Effector CD4-positive, alpha-beta T cell (primary cell): ENCODE measurements around the gene USP50. TPM values are rescaled to one million over a fixed set of nuclear protein-coding genes. Genes with fewer than 3 reads are reported as not detected.
"Not testable (repeated sequence)": the region's sequence is repeated elsewhere in the genome, so short reads cannot be mapped to it uniquely, and the experiment has no call there.

Source experiments
- DNase-seq: peaks from one replicate; pipeline ENCODE4 v3.0.0-alpha.2; 2020
- total RNA-seq: gene quantifications from one replicate; lab custom pipeline; 2026; lab: John Stamatoyannopoulos, UW

USP50 gene
- total RNA-seq = not detected

DNA sequence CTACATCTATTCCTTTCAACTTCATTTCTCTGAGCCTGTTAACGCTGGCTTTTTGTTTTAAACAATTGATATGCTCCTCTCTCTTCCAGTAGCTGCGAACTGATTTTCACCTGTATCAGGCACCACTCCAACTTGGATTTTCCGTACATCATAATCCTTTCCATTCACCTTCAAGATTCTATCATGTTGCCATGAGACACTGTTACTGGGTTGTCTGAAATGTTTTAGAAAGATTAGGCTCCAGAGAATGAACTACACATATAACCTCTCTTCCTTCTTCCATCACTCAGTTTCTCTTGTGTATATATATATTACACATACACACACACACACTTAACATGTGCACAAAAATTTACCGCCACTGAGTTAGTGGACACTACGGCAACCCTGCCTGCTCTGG is at the start of gene USP50:
TSS of gene USP50 (minus strand) at position 101 of the 400 bp plus-strand sequence. CDS start 141 bp downstream, outside the sequence.
- no peak for DNase-seq

GRCh38 chr15:50594311-50594710 is 47.8 kb upstream of the USP50 start:
- no peak for DNase-seq

DNA sequence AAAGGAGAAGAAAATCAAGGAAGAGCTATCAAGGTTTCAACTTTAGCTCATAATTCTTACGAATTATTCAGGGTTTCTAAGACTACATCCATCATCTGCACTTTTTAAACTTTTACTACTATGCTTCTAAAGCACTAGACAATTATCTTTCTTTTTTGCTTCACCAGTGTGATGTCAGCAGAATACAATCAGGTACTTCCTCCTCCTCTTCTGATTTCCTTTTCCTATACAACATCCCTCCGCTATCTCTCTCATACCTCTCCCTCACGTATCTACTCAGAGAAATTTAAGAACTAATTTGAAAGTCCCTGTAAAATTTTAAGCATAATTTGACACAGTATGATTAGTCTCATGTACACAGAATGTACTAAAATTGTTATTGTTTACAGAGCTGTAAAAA is 47.3 kb upstream of the USP50 start:
- no peak for DNase-seq

GRCh38 chr15:50590288-50590687 is 43.8 kb upstream of the USP50 start:
- no peak for DNase-seq

DNA sequence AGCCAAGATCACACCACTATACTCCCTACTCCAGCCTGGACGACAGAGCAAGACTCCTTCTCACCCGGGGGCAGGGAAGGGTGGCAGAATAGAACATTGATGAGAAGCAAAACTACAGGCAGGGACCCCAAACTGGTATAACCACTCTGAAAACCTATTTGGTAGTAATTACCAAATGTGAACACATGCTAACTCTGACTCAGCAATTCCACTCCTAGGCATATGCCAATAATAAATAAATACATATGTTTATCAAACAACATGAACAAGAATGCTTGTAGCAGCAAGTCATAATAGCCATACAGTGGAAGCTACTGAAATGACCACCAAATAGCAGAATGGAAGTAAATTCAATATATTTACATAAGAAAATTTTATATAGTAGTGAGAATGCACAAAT is 31.0 kb upstream of the USP50 start:
- DNase-seq = no peak

GRCh38 chr15:50576166-50576565 is 29.7 kb upstream of the USP50 start:
- no peak for DNase-seq

DNA sequence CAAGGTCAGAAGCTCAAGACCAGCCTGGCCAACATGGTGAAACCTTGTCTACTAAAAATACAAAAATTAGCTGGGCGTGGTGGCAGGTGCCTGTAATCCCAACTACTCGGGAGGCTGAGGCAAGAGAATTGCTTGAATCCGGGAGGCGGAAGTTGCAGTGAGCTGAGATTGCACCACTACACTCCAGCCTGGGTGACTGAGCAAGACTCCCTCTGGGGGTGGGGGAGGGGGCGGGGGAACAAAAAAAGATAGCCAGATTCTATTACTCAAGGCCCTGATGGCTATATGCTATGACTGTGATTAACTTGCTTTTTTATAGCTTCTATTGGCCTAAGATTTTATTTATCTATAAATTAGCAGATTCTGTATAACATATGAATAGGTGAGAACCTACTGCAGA is 27.4 kb upstream of the USP50 start:
- DNase-seq = not testable (repeated sequence)

DNA sequence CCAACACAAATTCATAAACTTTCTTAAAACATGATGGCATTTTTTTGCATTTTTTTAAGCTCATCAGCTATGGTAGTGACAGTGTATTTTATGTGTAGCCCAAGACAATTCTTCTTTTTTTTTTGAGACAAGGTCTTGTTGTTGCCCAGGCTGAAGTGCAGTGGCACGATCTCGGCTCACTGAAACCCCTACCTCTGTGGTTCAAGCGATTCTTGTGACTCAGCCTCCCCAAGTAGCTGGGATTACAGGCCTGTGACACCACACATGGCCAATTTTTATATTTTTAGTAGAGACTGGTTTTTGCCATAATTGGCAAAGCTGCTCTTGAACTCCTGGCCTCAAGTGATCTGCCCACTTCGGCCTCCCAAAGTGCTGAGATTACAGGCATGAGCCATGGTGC is 17.3 kb upstream of the USP50 start:
- no peak for DNase-seq

DNA sequence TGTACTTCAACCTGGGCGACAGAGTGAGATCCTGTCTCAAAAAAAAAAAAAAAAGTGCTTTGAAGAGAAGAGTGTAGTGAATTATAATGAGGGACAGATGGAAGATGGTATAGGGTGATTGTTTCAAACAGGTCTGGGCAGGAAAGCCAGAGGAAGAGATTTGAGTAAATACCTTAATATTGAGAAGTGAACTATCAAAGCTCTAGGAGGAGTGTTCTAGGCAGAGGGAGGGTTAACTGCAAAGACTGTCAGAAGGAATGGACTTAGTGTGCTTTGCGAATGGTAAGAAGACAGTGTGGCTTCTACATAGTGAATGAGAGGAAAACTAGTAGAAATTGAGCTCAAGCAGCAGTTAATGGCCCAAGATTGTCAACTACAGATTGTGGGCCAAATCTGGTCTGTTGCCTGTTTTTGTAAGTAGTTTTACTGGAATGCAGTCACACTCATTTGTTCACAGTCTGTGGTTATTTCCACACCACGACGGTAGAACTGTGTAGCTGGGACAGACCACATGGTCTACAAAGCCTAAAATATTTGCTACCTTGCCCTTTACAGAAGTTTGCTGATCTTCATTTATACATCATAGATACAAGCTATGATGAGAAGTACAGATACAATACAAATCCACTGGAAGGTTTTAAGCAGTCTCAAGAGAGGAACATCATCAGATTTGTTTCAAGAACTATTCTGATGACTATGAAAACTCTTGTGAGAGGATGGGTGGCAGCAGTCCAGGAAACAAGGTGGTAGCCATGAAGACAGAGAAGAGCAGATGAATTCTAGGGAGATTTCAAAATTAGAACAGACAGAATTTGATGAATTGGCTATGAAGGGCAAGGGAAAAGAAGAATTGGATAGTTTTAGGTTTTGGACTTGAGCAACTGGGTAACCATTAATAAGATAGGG is 16.5 kb upstream of the USP50 start:
- no peak for DNase-seq

GRCh38 chr15:50558012-50558411 is 11.5 kb upstream of the USP50 start:
- no peak for DNase-seq

- no peak for DNase-seq
Measured at GRCh38 chr15:50556642-50557371, 10.3 kb upstream of the USP50 start.

DNA sequence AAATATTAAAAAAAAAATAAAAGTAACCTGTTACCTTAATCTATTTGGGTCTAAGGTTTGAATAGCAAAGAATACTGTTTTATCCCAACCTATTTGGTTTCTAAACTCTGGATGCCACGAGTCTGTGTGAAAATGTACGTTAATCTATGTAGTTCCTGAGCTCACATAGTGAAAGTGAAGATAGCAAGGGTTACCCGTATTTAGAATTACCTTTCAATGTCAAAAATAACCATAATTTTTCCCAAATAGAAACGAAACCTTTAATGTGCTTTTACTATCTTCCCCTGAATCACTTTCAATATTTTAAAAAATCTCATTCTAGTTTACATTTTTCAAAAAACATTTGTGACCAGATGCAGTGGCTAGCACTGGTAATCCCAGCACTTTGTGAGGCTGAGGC is 5.8 kb upstream of the USP50 start:
- DNase-seq = no peak

GRCh38 chr15:50549326-50549725 is 2.9 kb upstream of the USP50 start:
- no peak for DNase-seq

GRCh38 chr15:50544368-50544767 is 2.1 kb downstream of the USP50 start:
- no peak for DNase-seq

DNA sequence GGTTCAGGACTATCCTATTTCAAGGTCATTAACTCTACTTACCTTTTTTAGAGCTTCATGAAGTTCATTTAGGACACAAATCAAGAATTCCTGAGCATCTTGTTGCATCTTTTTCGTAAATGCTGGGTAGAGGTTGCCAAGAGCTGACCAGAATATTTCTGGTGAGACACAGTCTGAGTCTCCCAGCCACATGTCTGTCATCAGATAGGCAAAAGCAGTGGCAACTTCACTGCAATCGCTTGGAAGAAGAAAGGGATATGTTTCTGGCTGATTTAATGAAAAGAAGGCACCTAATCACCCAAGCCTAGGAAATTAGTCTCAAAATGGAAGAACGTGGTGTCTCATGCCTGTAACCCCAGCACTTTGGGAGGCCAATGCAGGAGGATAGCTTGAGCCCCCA is 2.9 kb downstream of the USP50 start:
- no peak for DNase-seq

- DNase-seq = no peak
Measured at GRCh38 chr15:50542887-50543210, 3.6 kb downstream of the USP50 start.

- DNase-seq = no peak
Measured at GRCh38 chr15:50531766-50532165, 14.7 kb downstream of the USP50 start.

DNA sequence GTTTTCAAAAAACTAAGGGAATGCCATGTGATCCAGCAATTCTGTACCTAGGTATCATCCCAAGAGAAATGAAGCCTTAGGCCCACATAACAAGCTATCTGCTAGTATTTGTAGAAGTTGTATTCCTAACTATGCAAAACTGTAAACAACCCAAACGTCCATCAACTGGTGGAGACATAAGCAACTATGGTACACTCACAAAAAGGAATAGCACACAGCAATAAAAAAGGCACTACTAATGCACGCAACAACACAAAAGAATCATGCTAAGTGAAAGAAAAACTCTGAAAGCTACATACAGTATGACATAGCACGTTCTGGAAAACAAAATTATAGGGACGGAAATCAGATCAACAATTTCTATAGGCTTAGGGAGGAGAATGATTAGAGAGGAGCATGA is 15.3 kb downstream of the USP50 start:
- no peak for DNase-seq

DNA sequence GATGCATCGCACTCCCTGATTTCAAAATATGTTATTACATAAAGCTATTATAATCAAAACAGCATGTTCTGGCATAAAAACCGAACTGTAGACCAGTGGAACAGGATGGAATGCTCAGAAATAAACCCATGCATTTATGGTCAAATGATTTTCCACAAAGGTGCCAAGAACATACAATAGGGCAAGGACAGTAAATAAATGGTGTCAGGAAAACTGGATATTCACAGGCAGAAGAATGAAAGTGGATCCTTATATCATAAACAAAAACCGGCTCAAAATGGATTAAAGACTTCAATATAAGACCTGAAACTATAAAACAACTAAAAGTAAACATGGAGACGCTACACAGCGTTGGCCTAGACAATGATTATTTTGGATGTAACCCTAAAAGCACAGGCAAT is 22.6 kb downstream of the USP50 start:
- no peak for DNase-seq

DNA sequence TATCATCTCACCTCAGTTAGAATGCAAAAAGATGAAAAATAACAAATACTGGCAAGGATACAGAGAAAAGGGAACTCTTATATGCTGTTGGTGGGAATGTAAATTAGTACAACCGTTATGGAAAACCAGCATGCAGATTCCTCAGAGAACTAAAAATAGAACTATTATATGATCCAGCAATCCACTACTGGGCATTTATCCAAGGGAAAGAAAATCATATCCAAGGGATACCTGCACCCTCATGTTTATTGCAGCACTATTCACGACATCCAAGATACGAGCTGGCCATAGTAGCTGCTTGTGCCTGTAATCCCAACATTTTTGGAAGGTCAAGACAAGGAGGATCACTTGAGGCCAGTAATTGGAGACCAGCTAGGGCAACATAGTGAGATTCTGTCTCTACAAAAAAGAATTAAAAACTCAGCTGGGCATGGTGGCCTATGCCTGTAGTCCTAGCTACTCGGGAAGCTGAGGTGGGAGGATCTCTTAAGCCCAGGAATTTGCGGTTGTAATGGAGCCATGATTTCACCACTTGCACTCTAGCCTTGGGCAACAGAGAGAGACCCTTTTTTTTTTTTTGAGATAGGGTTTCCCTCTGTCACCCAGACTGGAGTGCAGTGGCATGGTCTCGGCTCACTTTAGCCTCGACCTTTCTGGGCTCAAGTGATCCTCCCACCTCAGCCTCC is 26.6 kb downstream of the USP50 start:
- no peak for DNase-seq

DNA sequence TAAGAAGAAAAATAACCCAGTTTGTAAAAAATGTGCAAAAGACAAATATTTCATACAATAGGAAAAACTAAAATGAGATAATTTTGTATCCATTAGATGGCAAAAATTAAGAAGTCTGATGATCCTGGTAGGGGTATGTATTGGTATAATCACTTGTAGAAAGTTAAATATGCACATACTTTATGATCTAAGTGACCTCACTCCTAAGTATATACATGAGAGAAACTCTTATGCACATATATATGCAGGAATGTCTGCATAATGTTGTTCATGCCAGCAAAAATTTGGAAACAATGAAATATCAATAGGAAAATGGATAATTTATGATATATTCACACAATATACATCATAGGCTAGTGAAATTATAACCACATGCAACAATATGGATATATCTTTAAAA is 33.5 kb downstream of the USP50 start:
- no peak for DNase-seq

- DNase-seq = no peak
Measured at GRCh38 chr15:50506121-50506520, 40.3 kb downstream of the USP50 start.

- DNase-seq = not testable (repeated sequence)
Measured at GRCh38 chr15:50505656-50506055, 40.8 kb downstream of the USP50 start.

GRCh38 chr15:50503144-50503543 is 43.3 kb downstream of the USP50 start:
- no peak for DNase-seq
